GM18858 (cell line): ENCODE measurements around the gene PCSK1N.
"Not testable (repeated sequence)": the region's sequence is repeated elsewhere in the genome, so short reads cannot be mapped to it uniquely, and the experiment has no call there.

Source experiments
- ATAC-seq: cut with Tn5 transposase; IDR thresholded peaks from one replicate; pipeline ENCODE4 v1.9.1; 2021; ENCODE audit not compliant: unreplicated experiment

Gene PCSK1N

DNA sequence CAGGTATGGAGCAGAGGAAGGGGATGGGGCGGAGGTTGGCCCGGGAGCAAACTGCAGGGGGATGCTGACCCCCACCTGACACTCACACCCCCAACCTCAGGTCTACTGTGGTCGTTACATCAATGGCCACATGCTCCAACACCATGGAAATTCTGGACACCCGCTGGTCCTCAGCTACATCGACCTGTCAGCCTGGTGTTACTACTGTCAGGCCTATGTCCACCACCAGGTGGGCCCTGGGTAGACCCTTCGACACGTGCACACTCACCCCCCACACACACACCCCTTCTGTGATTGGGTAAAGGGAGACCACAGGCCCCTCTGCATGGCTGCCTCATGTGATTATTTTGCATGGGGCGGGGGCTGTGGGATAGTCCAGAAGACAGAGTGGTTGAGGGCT is 11.3 kb downstream of the PCSK1N start:
- ATAC-seq: no peak

GRCh38 chrX:48823053-48823452 is 12.4 kb downstream of the PCSK1N start:
- no peak for ATAC-seq

GRCh38 chrX:48819394-48819793 is 16.0 kb downstream of the PCSK1N start:
- not testable (repeated sequence) for ATAC-seq

DNA sequence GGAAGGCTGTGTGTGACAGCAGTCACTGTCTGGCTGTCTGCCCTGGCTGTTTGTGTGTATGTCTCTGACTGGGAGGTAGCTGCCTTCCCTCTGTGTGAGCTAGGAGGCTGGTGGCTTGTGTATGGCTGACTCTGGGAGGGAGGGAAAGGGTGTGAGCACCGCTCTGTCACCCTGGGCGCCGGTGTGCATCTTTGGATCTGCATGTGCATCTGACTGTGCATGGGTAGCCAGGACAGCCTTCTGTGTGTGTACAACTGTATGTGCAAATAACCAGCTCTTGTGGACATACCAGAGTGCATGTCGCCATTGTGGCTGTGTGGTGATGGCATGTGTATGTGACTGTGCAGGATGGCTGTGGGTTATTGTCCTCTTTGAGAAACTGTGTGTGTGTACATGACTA is 16.5 kb downstream of the PCSK1N start:
- ATAC-seq: no peak

- ATAC-seq: no peak
Measured at GRCh38 chrX:48818098-48818497, 17.3 kb downstream of the PCSK1N start.

DNA sequence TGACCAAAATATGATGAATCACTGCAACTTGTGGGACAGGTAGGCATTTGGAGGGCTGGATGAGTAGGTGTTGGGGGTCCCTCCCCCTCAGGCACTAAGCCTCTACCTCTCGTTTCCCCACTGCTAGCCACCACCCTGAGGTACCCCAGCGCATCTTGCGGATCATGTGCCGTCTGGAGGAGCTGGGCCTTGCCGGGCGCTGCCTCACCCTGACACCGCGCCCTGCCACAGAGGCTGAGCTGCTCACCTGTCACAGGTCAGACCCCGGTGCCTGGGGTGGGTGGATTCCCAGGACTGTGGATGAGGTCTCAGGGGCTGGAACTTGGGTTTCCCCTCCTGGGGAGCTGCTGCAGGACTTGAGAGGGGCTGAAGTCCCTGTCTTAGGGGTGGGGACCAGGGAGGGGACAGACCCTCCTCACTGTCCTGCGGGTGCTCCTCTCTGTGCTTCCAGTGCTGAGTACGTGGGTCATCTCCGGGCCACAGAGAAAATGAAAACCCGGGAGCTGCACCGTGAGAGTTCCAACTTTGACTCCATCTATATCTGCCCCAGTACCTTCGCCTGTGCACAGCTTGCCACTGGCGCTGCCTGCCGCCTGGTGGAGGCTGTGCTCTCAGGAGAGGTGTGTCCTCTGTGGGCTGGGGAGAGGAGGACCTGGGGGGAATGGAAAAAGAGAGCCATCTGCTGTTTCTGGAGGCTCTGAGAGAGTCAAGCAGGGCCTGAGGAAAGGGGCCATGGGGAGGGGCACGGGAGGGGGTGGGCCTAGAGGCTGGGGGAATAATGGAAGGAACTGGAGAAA is 19.2 kb downstream of the PCSK1N start:
- ATAC-seq: no peak

DNA sequence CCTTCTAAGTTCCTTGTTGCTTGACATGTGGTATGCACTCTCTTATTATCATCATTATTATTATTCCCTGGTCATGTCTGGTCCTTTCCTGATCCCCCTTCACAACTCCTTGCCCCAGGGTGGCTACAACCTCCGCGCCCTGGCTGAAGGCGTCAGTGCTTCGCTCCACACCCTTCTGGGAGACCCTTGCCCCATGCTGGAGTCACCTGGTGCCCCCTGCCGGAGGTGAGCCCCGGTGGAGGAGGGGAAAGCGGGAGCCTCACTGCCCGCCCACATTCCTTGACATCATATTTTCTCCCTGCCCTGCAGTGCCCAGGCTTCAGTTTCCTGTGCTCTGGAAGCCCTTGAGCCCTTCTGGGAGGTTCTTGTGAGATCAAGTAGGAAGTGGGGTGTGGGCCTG is 20.1 kb downstream of the PCSK1N start:
- no peak for ATAC-seq

- ATAC-seq: no peak
Measured at GRCh38 chrX:48814722-48815121, 20.7 kb downstream of the PCSK1N start.

DNA sequence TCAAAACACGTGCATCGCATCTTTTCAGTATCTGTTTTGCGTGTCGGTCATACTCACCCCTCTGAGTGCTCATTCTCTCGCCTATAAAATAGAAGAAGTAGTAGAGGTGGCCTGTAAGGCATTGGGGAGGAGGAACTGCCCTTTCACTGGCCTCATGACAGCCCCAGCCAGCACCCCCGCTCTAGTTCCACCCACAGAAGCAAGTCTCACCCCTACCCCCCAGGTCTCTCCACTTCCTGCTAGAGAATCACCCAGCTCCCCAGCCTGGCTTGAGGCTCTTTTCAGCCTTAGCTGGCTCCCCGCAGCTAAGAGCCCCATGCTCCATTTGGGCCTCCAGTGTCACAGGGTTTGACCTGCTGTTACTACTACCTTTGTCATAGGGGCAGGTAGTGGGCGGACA is 21.8 kb downstream of the PCSK1N start:
- ATAC-seq: no peak

DNA sequence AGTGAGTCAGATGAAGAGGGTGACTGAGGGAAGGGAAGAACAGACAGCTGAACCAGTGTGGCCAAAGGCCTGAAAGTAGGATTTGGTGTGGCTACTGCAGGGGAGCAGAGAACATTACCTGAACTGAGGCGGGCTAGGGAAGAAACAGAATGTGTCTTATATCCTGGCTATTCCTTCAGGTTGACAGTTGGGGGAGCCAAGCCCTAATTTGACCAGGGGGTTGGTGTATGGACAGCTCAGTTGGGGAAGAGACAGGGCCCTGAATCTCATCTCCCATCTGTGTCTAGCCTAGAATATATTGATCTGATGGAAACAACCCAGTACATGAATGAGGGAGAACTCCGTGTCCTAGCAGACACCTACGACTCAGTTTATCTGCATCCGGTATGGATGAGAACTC is 29.3 kb downstream of the PCSK1N start:
- ATAC-seq: no peak

GRCh38 chrX:48802905-48803200 is 32.6 kb downstream of the PCSK1N start:
- ATAC-seq: no peak

DNA sequence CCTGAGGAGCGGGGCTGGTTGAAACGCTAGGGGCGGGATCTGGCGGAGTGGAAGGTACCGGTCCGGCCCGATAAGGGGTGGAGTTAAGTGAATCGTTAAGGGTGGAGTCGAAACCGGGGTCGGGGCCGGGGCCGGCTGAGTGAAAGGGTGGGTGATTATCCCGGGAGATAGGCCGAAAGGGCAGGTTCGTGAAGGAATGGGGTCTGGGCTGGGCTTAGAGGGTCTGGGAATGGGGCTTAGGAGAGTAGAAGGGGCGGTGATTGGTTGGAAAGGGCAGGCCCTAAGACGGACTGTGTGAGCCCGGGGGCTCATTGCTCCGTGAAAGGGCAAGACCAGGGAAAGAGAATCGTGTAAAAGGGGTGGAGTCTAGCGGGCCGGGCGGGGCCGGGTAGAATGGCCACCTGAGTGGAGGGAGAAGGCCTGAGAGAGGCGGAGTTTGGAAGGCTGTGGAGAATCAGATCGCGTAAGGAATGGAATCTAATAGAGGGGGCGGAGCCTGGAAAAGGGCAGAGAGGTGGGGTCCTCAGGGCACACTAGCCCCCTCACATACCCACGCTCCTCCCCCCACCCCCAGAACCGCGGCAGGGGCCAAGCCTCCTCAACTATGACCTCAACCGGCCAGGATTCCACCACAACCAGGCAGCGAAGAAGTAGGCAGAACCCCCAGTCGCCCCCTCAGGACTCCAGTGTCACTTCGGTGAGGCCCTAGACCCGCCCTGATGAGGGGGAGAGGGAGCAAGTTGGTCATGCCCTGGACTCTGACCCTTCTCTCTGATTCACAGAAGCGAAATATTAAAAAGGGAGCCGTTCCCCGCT is 33.1 kb downstream of the PCSK1N start:
- ATAC-seq: peak; percentile 25

GRCh38 chrX:48801280-48802088 is 33.9 kb downstream of the PCSK1N start, which contains the start of gene HDAC6:
Gene HDAC6, plus strand, starts transcription at chrX:48802067. Its CDS starts 626 bp downstream, at chrX:48802693.
- ATAC-seq: peak; percentile 83

- no peak for ATAC-seq
Measured at GRCh38 chrX:48800574-48801279, 34.7 kb downstream of the PCSK1N start.

DNA sequence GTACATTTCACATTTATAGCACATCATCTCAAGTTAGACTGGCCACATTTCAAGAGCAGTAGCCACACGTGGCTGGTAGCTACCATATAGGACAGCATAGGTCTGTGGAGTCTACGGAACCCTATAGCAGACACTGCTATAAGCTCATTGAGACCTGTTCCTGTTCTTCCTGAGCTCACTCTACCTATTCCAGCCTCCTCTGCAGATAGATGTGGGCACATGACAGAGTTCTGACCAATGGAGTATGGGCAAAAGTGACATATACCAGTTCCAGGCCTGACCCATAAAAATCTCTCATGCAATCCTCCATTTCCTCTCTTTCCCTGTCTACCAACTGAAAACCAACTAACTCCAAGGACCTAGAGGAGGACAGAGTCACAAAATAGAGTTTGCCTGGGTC is 37.1 kb downstream of the PCSK1N start:
- no peak for ATAC-seq

DNA sequence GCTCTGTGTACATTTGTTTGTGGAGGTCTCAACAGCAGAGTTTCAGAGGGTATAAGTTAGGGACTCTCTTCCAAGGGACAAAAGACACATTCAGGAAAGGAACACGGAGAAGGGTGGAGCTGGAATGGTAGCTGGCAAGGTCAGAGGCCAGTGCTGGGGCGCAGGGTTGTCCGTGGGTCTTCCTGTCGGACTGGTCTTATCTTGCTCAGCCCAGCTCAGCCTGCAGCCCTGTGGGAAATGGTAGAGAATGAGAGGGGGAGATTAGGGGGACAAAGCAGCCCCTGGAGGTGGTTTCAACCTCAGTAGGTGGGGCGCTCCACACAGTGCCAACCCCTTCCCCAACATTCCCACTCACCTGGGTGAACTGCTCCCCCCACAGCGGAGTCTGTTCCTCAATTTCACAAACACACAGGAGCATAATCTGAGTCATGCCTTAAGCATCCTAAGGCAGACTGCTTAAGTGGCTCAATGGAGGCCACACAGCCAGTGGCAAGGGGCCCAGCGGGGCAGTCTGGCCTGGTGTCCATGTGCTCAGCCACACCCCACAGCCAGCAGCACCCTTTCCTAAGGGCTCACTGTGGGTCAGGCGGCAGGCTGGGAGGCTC is 40.4 kb downstream of the PCSK1N start:
- ATAC-seq: no peak

DNA sequence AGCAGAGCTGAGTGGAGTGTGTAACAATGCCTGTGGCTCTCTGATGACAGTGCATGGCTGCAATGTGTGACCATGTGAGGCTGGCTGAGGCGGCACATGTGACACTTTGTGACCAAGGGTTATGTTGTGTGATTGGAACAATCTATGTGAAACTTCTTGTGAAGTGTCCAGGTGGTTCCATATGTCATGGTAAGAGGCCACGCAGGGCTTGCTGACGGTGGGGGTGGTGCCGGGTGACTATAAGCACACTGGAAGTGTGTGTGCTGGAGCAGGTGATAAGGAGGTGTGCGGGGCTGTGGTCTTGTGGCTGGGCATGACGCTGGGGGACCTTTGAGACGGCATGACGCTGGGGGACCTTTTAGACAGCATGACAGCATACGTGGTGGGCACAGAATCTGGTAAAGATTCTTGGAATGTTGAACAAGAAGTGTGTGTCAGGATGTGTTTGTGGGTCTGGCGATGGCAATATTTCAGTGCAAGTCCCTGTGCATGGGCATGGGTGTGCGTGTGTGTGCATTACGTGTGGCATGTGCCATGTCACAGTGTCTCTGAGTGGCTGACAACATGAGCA is 41.0 kb downstream of the PCSK1N start:
- no peak for ATAC-seq

- ATAC-seq: no peak
Measured at GRCh38 chrX:48793935-48794334, 41.5 kb downstream of the PCSK1N start.

GRCh38 chrX:48792219-48792618 is 43.2 kb downstream of the PCSK1N start:
- ATAC-seq: no peak
